K562 (cell line): ENCODE results near the gene HMGB2. TPM values are rescaled to one million over a fixed set of nuclear protein-coding genes. Genes with fewer than 3 reads are reported as not detected.

Experiments
- DLX4 ChIP-seq: fragments of 250-450 bp; sonication (Bioruptor Pico); IDR thresholded peaks from 2 replicates; pipeline ENCODE4 v1.6.1; 2021; ENCODE audit warnings: mild to moderate bottlenecking
- DPF2 ChIP-seq: fragments of 450-650 bp; IDR thresholded peaks from 2 replicates; pipeline ENCODE4 v1.6.1; 2016
- EGR1 ChIP-seq: fragments of 450-650 bp; conservative IDR thresholded peaks from 2 replicates; pipeline ENCODE4 v1.6.1; 2017; ENCODE audit warnings: mild to moderate bottlenecking
- FOXP4 ChIP-seq: sonication (generic); formaldehyde crosslinking; IDR thresholded peaks from 2 replicates; pipeline ENCODE4 v1.8.0; 2022; ENCODE audit warnings: mild to moderate bottlenecking, missing genetic modification reagents, borderline replicate concordance
- NFIX ChIP-seq: fragments of 250-450 bp; sonication (Bioruptor Pico); IDR thresholded peaks from 2 replicates; pipeline ENCODE4 v1.4.0; 2020; ENCODE audit warnings: low read depth, mild to moderate bottlenecking, moderate library complexity
- NR4A1 ChIP-seq, 2 experiments: fragments of 250-450 bp in 1 of 2; fragments of 450-650 bp in 1 of 2; sonication (Bioruptor Pico) in 1 of 2; IDR thresholded peaks; 2 replicates each; pipeline versions ENCODE4 v1.4.0 to v1.6.1; 2016 to 2020; ENCODE audit warnings: mild to moderate bottlenecking in 2 of 2, missing compliant biosample characterization in 1 of 2, missing genetic modification characterization in 1 of 2, moderate library complexity in 1 of 2
- NRF1 ChIP-seq, 2 experiments: fragments of 450-650 bp; IDR thresholded peaks in 1 of 2; conservative IDR thresholded peaks in 1 of 2; 2 replicates each; pipeline ENCODE4 v1.6.1; 2014; ENCODE audit warnings: mild to moderate bottlenecking in 2 of 2
- NUFIP1 ChIP-seq: fragments of 450-650 bp; IDR thresholded peaks from 2 replicates; pipeline ENCODE4 v1.6.1; 2018; ENCODE audit not compliant: partially characterized antibody
- PHF8 ChIP-seq: fragments of 200-600 bp; sonication (generic); IDR thresholded peaks from 2 replicates; pipeline ENCODE4 v1.6.1; 2012; ENCODE audit warnings: mixed run types, mild to moderate bottlenecking, inconsistent platforms, low read length, moderate library complexity, borderline replicate concordance
- SAFB ChIP-seq: fragments of 200-400 bp; formaldehyde crosslinking; IDR thresholded peaks from 2 replicates; pipeline ENCODE4 v1.6.1; 2017; ENCODE audit warnings: low read depth, low read length, borderline replicate concordance
- SMC3 ChIP-seq: conservative IDR thresholded peaks from 2 replicates; pipeline ENCODE4 v1.6.1; 2011; ENCODE audit warnings: low read depth, low read length, improper control_type of control experiment; ENCODE audit not compliant: insufficient read depth
- SPI1 ChIP-seq: IDR thresholded peaks from 2 replicates; pipeline ENCODE4 v1.6.1; 2011; ENCODE audit warnings: low read depth, low read length, control low read depth, borderline replicate concordance
- TFAM ChIP-seq: fragments of 250-450 bp; sonication (Bioruptor Pico); conservative IDR thresholded peaks from 2 replicates; pipeline ENCODE4 v1.5.0; 2021; ENCODE audit warnings: mild to moderate bottlenecking, moderate library complexity
- WHSC1 ChIP-seq: IDR thresholded peaks from one replicate; pipeline ENCODE4 v1.6.1; 2012; ENCODE audit warnings: low read length, control low read depth, inconsistent platforms
- ZFX ChIP-seq: sonication (generic); formaldehyde crosslinking; IDR thresholded peaks from 2 replicates; pipeline ENCODE4 v1.8.0; 2022; ENCODE audit warnings: mild to moderate bottlenecking, missing genetic modification reagents, moderate library complexity
- ZNF23 ChIP-seq: fragments of 250-450 bp; sonication (Bioruptor Pico); IDR thresholded peaks from 2 replicates; pipeline ENCODE4 v1.4.0; 2020; ENCODE audit warnings: mild to moderate bottlenecking
- ZNF395 ChIP-seq: fragments of 200-800 bp; sonication (Bioruptor generic); IDR thresholded peaks from 2 replicates; pipeline ENCODE4 v1.6.1; 2017; ENCODE audit warnings: missing genetic modification characterization, missing compliant biosample characterization
- ZNF707 ChIP-seq: fragments of 250-450 bp; sonication (Bioruptor Pico); conservative IDR thresholded peaks from 2 replicates; pipeline ENCODE4 v1.8.0; 2022; ENCODE audit warnings: inconsistent platforms, mild to moderate bottlenecking, moderate library complexity
- ZNF717 ChIP-seq: fragments of 250-450 bp; sonication (Bioruptor Pico); IDR thresholded peaks from 2 replicates; pipeline ENCODE4 v1.5.0; 2021
- ZSCAN32 ChIP-seq: fragments of 450-650 bp; formaldehyde crosslinking; IDR thresholded peaks from 2 replicates; pipeline ENCODE4 v1.4.0; 2020; ENCODE audit warnings: mild to moderate bottlenecking, moderate library complexity
- polyA plus RNA-seq, 8 experiments: library from polyadenylated mRNA; depleted of rRNA in 4 of 8; stranded (reverse) in 5 of 8; unstranded in 3 of 8; fragments of >200 nt; fragmentation: Nextera tagmentation in 2 of 8; fragmentation: Illumina TruSeq in 1 of 8; extraction: Ambion mirVana in 2 of 8; extraction: Trizol in 1 of 8; gene quantifications; 2 replicates each; pipeline versions ENCODE4 v1.2.1 to v1.2.3, GENCODE V29; 2011 to 2014; ENCODE audit warnings: inconsistent platforms in 1 of 8, missing spikeins in 1 of 8
- total RNA-seq, 7 experiments: library from RNA; depleted of rRNA in 6 of 7; stranded (reverse); fragments of >200 nt in 6 of 7; fragmentation: Illumina TruSeq in 2 of 7; extraction: Trizol in 2 of 7; gene quantifications; 2 replicates each; pipeline versions ENCODE4 v1.2.1 to v1.2.3, GENCODE V29; 2011 to 2021; ENCODE audit warnings: low replicate concordance in 1 of 7
- TF ChIP-seq, protein P1 (sequence below): fragments of 250-450 bp; sonication (Bioruptor Pico); IDR thresholded peaks from 2 replicates; pipeline ENCODE4 v1.8.0; 2022; ENCODE audit warnings: inconsistent platforms, mild to moderate bottlenecking, moderate library complexity, borderline replicate concordance
- TF ChIP-seq, protein P2 (sequence below): IDR thresholded peaks from 2 replicates; pipeline ENCODE4 v1.6.1; 2011; ENCODE audit not compliant: insufficient read length; ENCODE audit errors: extremely low read depth

Gene HMGB2
- total and polyA plus RNA-seq, 9 of the 15 experiments (the other 6 are each of a cell fraction or from before 2014, with no cell fraction given), result 309 to 822 (median 626) TPM

- TF ChIP-seq FOXP4 (CRISPR knock-in tag) (no peak), DPF2 (no peak), ZNF717 (CRISPR knock-in tag) (no peak), NRF1 (conservative IDR thresholded peaks at IDR 0.05 in 1 of 2, IDR thresholded peaks at IDR 0.05 in 1 of 2) (no peak), ZNF395 (no peak), DLX4 (CRISPR knock-in tag) (no peak), ZNF23 (CRISPR knock-in tag) (no peak), SAFB (no peak), ZNF707 (CRISPR knock-in tag) (no peak), EGR1 (no peak), SMC3 (peak; percentile 46), SPI1 (no peak), ZFX (CRISPR knock-in tag) (no peak), TFAM (CRISPR knock-in tag) (no peak), WHSC1 (no peak), NR4A1 (CRISPR knock-in tag; IDR thresholded peaks at IDR 0.05) (no peak), NR4A1 (tag; IDR thresholded peaks at IDR 0.05) (no peak), NUFIP1 (no peak), ZSCAN32 (no peak), PHF8 (no peak), NFIX (CRISPR knock-in tag) (no peak)
- TF ChIP-seq, protein P1, sequence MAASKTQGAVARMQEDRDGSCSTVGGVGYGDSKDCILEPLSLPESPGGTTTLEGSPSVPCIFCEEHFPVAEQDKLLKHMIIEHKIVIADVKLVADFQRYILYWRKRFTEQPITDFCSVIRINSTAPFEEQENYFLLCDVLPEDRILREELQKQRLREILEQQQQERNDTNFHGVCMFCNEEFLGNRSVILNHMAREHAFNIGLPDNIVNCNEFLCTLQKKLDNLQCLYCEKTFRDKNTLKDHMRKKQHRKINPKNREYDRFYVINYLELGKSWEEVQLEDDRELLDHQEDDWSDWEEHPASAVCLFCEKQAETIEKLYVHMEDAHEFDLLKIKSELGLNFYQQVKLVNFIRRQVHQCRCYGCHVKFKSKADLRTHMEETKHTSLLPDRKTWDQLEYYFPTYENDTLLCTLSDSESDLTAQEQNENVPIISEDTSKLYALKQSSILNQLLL (CRISPR knock-in tag), result no peak
- TF ChIP-seq, protein P2, sequence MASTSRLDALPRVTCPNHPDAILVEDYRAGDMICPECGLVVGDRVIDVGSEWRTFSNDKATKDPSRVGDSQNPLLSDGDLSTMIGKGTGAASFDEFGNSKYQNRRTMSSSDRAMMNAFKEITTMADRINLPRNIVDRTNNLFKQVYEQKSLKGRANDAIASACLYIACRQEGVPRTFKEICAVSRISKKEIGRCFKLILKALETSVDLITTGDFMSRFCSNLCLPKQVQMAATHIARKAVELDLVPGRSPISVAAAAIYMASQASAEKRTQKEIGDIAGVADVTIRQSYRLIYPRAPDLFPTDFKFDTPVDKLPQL, result no peak
These were observed 32.5 kb downstream of the HMGB2 start (continued) for GRCh38 chr4:173301518-173302201.
